MM.1S (cell line): Measurements from ENCODE around the gene ZCCHC18.
"Not testable (repeated sequence)": the region's sequence is repeated elsewhere in the genome, so short reads cannot be mapped to it uniquely, and the experiment has no call there.

Experiments
- DNase-seq: peaks from one replicate; pipeline ENCODE4 v3.0.0-alpha.2; 2015
- H2AFZ ChIP-seq: fragments of 300-600 bp; sonication (generic); 2 replicates; pipeline ENCODE4 v1.6.0; 2016; ENCODE audit warnings: antibody characterized with exemption, low read length
- H3F3A ChIP-seq: fragments of 300-600 bp; sonication (generic); 2 replicates; pipeline ENCODE4 v1.6.1; 2016; ENCODE audit warnings: mild to moderate bottlenecking, antibody characterized with exemption, low read length, moderate library complexity, mixed read lengths; ENCODE audit not compliant: insufficient read depth
- H3K27ac ChIP-seq: fragments of 300-600 bp; sonication (generic); 2 replicates; pipeline ENCODE4 v1.5.1; 2016; ENCODE audit warnings: mild to moderate bottlenecking, low read length
- H3K27me3 ChIP-seq: fragments of 300-600 bp; sonication (generic); replicated peaks from 2 replicates; pipeline ENCODE4 v1.6.0; 2016; ENCODE audit warnings: low read length; ENCODE audit not compliant: insufficient read depth
- H3K36me3 ChIP-seq: fragments of 300-600 bp; sonication (generic); replicated peaks from 2 replicates; pipeline ENCODE4 v1.6.1; 2016; ENCODE audit warnings: mild to moderate bottlenecking, low read length, mixed read lengths; ENCODE audit not compliant: insufficient read depth
- H3K4me1 ChIP-seq: fragments of 300-600 bp; sonication (generic); 2 replicates; pipeline ENCODE4 v1.6.1; 2016; ENCODE audit warnings: low read length, mixed read lengths
- H3K4me2 ChIP-seq: fragments of 300-600 bp; sonication (generic); 2 replicates; pipeline ENCODE4 v1.6.0; 2016; ENCODE audit warnings: low read depth, low read length
- H3K4me3 ChIP-seq: fragments of 300-600 bp; sonication (generic); 2 replicates; pipeline ENCODE4 v1.5.1; 2016; ENCODE audit warnings: low read length, mixed read lengths
- H3K79me2 ChIP-seq: fragments of 300-600 bp; sonication (generic); 2 replicates; pipeline ENCODE4 v1.6.1; 2016; ENCODE audit warnings: mixed run types, low read length, mixed read lengths
- H3K9ac ChIP-seq: fragments of 300-600 bp; sonication (generic); 2 replicates; pipeline ENCODE4 v1.6.1; 2016; ENCODE audit warnings: low read length, mixed read lengths
- H3K9me2 ChIP-seq: fragments of 300-600 bp; sonication (generic); replicated peaks from 2 replicates; pipeline ENCODE4 v1.6.1; 2016; ENCODE audit warnings: mild to moderate bottlenecking, low read length, mixed read lengths; ENCODE audit not compliant: insufficient read depth
- H3K9me3 ChIP-seq: fragments of 300-600 bp; sonication (generic); replicated peaks from 2 replicates; pipeline ENCODE4 v1.6.1; 2016; ENCODE audit warnings: mild to moderate bottlenecking, low read length, mixed read lengths; ENCODE audit not compliant: insufficient read depth
- H4K20me1 ChIP-seq: fragments of 300-600 bp; sonication (generic); 2 replicates; pipeline ENCODE4 v1.6.1; 2016; ENCODE audit warnings: mild to moderate bottlenecking, low read length, moderate library complexity, mixed read lengths; ENCODE audit not compliant: insufficient read depth
- EZH2 ChIP-seq: fragments of 300-600 bp; sonication (generic); optimal IDR thresholded peaks from 2 replicates; pipeline ENCODE3; 2017; ENCODE audit warnings: low read depth, mild to moderate bottlenecking, antibody characterized with exemption, low read length, mixed read lengths
- EZH2phosphoT487 ChIP-seq: fragments of 300-600 bp; sonication (generic); IDR thresholded peaks from 2 replicates; pipeline ENCODE4 v1.6.1; 2018; ENCODE audit warnings: antibody characterized with exemption, low read length
- TF ChIP-seq, protein P1 (sequence below): fragments of 300-600 bp; sonication (generic); IDR thresholded peaks from 2 replicates; pipeline ENCODE4 v1.5.1; 2016; ENCODE audit warnings: antibody characterized with exemption, low read length, mixed read lengths

ZCCHC18 gene

DNA sequence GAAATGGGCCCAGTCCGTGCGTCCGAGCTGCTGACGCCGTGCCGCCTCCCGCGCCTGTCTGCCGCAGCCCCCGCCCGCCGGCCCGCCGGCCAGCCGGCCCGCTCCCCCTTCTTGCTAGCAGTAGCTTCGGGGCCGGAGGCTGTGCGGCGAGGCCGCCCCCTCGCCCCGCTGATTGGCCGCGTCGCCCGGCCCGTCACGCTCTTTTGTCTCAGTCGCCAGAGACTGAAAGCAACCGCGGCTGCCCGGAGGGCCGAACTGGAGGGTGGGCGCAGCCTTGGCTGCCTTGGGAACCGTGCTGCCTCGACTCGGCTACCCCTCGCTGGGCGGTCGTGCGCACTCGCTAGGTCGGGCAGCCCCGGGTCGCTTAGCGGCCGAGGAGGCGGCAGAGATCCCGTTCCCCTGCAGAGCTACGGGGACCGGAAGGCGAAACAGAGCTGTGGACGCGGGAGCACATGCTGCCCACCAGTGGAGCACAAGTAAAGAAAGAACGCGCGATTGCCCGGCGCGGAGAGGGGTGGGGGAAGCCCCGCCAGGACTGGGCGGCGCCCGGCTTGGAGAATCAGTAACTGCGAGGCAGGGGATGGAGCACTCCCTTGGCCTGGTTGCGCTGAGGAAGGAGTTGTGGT, at the start of gene ZCCHC18:
TSS of gene ZCCHC18 (plus strand) at position 198 of the 626 bp plus-strand sequence. CDS start 1,589 bp downstream, outside the sequence.
- Histone ChIP-seq H2AFZ (peak within 1 kb of the TSS; percentile 61), H3K9me3 (no peaks in the 10 kb centered on the region), H3K4me1 (peaks cover 30% of the 10 kb centered on the region), H3K9me2 (no peaks in the 10 kb centered on the region), H3K27ac (peak within 1 kb of the TSS; percentile 82), H3K4me2 (peak within 1 kb of the TSS; percentile 78), H3K36me3 (no peaks in the 10 kb centered on the region), H3K9ac (peak within 1 kb of the TSS; percentile 80), H3K27me3 (no peaks in the 10 kb centered on the region), H3K79me2 (peaks cover 37% of the 10 kb centered on the region), H3K4me3 (peak within 1 kb of the TSS; percentile 67), H3F3A (peaks cover 19% of the 10 kb centered on the region), H4K20me1 (no peaks in the 10 kb centered on the region)
- TF ChIP-seq, protein P1, sequence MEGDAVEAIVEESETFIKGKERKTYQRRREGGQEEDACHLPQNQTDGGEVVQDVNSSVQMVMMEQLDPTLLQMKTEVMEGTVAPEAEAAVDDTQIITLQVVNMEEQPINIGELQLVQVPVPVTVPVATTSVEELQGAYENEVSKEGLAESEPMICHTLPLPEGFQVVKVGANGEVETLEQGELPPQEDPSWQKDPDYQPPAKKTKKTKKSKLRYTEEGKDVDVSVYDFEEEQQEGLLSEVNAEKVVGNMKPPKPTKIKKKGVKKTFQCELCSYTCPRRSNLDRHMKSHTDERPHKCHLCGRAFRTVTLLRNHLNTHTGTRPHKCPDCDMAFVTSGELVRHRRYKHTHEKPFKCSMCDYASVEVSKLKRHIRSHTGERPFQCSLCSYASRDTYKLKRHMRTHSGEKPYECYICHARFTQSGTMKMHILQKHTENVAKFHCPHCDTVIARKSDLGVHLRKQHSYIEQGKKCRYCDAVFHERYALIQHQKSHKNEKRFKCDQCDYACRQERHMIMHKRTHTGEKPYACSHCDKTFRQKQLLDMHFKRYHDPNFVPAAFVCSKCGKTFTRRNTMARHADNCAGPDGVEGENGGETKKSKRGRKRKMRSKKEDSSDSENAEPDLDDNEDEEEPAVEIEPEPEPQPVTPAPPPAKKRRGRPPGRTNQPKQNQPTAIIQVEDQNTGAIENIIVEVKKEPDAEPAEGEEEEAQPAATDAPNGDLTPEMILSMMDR: no peak
- TF ChIP-seq EZH2phosphoT487: no peak
- TF ChIP-seq EZH2: no peak
- peak; percentile 68 for DNase-seq

DNA sequence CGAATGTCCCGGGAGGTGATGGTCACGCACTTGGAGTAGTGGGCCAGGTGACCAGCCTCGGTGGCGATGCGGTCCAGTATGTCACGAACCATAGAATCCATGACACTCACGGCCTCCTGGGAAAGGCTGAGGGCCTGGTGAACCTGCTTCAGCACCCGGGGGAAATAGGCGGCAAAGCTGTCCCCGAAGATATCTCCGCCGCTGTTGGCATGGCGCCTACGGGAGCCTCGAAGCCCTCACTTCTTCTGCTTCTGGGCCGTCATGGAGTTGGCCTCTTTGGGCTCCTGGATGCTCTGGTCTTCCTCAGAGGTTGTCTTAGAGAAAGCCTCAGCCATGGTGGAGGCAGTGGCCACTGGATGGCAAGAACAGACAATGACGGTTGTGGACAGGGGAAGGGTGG, 49.7 kb upstream of the ZCCHC18 start:
- H4K20me1 ChIP-seq, H3K4me1 ChIP-seq, H3K9ac ChIP-seq: not testable (repeated sequence)

DNA sequence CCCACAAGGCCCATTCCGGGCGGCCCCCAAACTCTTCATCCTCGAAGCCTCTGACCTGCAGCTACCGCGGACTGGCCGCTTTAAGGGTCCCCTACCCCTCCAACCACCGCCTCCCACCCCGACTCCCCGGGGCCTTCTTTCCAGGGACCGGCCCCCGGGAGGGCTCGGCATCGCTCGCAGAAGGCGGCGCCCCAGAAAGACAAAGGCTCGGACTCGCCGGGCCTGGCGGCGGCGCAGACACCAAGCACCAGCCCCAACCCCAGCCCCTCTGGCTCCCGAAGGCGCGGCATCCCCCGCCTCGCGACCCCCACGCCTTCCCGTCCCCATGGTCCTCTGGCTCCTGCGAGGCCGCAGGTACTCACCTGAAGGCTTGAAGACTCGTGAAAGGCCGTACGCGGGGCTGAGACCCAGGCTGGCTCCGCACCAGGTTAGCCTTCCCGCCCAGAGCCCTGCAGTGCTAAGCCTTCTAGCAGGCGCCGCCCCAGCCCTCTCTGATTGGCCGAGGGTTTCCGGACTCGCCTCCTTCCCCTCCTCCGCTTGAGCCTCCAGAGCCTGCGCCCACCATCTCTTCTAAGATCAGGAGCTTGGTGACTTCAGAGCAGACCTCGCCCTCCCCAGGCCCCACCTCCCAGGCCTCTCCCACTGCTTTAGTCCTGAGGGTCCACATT, 36.4 kb upstream of the ZCCHC18 start, which contains the start of gene TMSB15C:
TSS of gene TMSB15C (minus strand) at position 459 of the 668 bp plus-strand sequence.
- not testable (repeated sequence) for H3K4me2 ChIP-seq, H3K79me2 ChIP-seq, H3K27me3 ChIP-seq, DNase-seq, H4K20me1 ChIP-seq, H3F3A ChIP-seq, H3K9me2 ChIP-seq, H3K4me1 ChIP-seq, H3K4me3 ChIP-seq, H3K9ac ChIP-seq, H3K9me3 ChIP-seq, H3K27ac ChIP-seq, H3K36me3 ChIP-seq, H2AFZ ChIP-seq

More for the DNA sequence above, 49.7 kb upstream of the ZCCHC18 start:
- H3K9me2 ChIP-seq, H3K27me3 ChIP-seq, H2AFZ ChIP-seq, H3K9me3 ChIP-seq, DNase-seq, H3F3A ChIP-seq, H3K4me2 ChIP-seq, H3K27ac ChIP-seq, H3K36me3 ChIP-seq, H3K4me3 ChIP-seq, H3K79me2 ChIP-seq: not testable (repeated sequence)

DNA sequence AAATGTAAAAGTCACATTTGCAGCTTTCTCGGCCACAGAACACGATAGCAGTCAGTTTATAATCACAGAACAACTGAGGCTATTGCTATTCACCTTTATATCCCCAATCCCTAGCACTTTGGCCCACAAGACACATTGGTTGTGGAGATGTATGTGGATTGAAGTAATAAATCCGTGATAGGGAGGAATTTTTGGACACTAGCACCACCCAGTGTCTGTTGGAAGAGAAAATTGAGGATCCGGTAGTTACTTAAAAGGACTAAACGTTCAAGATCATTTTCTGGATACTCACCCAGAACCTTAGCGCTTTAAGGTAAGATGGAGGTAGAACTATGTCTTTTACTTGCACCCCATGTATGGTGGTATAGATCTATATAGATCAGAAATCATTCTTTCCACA, 34.5 kb upstream of the ZCCHC18 start:
- not testable (repeated sequence) for H3K79me2 ChIP-seq, H3K4me1 ChIP-seq, H2AFZ ChIP-seq, H3K4me3 ChIP-seq, DNase-seq, H3K4me2 ChIP-seq, H3K9ac ChIP-seq, H3K27ac ChIP-seq, H3K36me3 ChIP-seq, H3F3A ChIP-seq, H3K9me2 ChIP-seq, H3K27me3 ChIP-seq, H4K20me1 ChIP-seq, H3K9me3 ChIP-seq
